Stomach (tissue), 9 donors: Measurements from ENCODE around the gene GOLGA6L2. TPM values are rescaled to one million over a fixed set of nuclear protein-coding genes. Genes with fewer than 3 reads are reported as not detected.
"Not testable (repeated sequence)": the region's sequence is repeated elsewhere in the genome, so short reads cannot be mapped to it uniquely, and the experiment has no call there.

ENCODE experiments used
- DNase-seq, 2 donors: peaks; one replicate each; pipeline versions ENCODE4 v3.0.0 to v3.0.0-alpha.2; 2013 to 2019
- H3K27ac ChIP-seq, 5 donors: fragments of 200-600 bp in 4 of 5; sonication (generic) in 4 of 5; one replicate each; pipeline ENCODE4 v1.5.1; 2013 to 2019; ENCODE audit warnings: mild to moderate bottlenecking in 1 of 5, moderate library complexity in 1 of 5
- H3K27me3 ChIP-seq, 3 donors: fragments of 200-600 bp; sonication (generic); one replicate each; pipeline ENCODE4 v1.5.1; 2017 to 2019; ENCODE audit warnings: mixed run types in 1 of 3
- H3K36me3 ChIP-seq, 4 donors: fragments of 200-600 bp; sonication (generic); 1 replicate in 3 of 4; 2 replicates in 1 of 4; pipeline ENCODE4 v1.5.1; 2016 to 2019
- H3K4me1 ChIP-seq, 4 donors: fragments of 200-600 bp; sonication (generic); one replicate each; pipeline ENCODE4 v1.5.1; 2016 to 2019
- H3K4me3 ChIP-seq, 4 donors: fragments of 200-600 bp; sonication (generic) in 3 of 4; one replicate each; pipeline ENCODE4 v1.5.1; 2016 to 2019; ENCODE audit warnings: mild to moderate bottlenecking in 1 of 4
- H3K9me3 ChIP-seq, 4 donors: fragments of 200-600 bp; sonication (generic); one replicate each; pipeline ENCODE4 v1.5.1; 2016 to 2019
- CTCF ChIP-seq, 7 experiments: fragments of 450-650 bp in 4 of 7; fragments of 200-600 bp in 3 of 7; sonication (generic) in 3 of 7; IDR thresholded peaks; one replicate each; pipeline ENCODE4 v1.5.1; 2016 to 2019; ENCODE audit warnings: antibody characterized with exemption in 7 of 7, control low read depth in 2 of 7, mild to moderate bottlenecking in 1 of 7
- EP300 ChIP-seq: sonication (generic); formaldehyde crosslinking; IDR thresholded peaks from one replicate; pipeline ENCODE4 v1.6.1; 2017; ENCODE audit warnings: antibody characterized with exemption
- POLR2A ChIP-seq, 4 donors: fragments of 450-650 bp; IDR thresholded peaks; one replicate each; pipeline ENCODE4 v1.6.1; 2016; ENCODE audit warnings: antibody characterized with exemption in 4 of 4, control low read depth in 2 of 4, mild to moderate bottlenecking in 1 of 4, moderate library complexity in 1 of 4
- POLR2AphosphoS5 ChIP-seq, 3 donors: sonication (generic); formaldehyde crosslinking; IDR thresholded peaks; one replicate each; pipeline ENCODE4 v1.6.1; 2016; ENCODE audit warnings: antibody characterized with exemption in 3 of 3
- WGBS, 5 donors: extraction: QIAGEN DNeasy Blood & Tissue Kit in 3 of 5; methylation state at CpG; one replicate each; pipeline versions ENCODE4 v1.1.5 to v1.1.7; 2013 to 2018; 5-methylcytosine and 5-hydroxymethylcytosine counted together
- intact Hi-C: fragments of 100-400 bp; cut with DNase I; formaldehyde crosslinking; loops from one replicate; pipeline ENCODE4 v1.15.1; 2023; ENCODE audit warnings: low total_unique reads
- polyA plus RNA-seq, 3 donors: library from polyadenylated mRNA; stranded (reverse); fragments of 200-250 nt; gene quantifications; one replicate each; pipeline ENCODE4 v1.2.3, GENCODE V29; 2013
- total RNA-seq, 5 donors: library from RNA; depleted of rRNA; stranded (reverse); fragments of >200 nt; gene quantifications; one replicate each; pipeline versions ENCODE4 v1.1.0 to v1.2.3, GENCODE V29; 2014 to 2016
- donor health status: healthy with polysubstance abuse.
- donor health status: Bipolar disorder and iron deficiency.
- donor health status: healthy.

The GOLGA6L2 gene
- total and polyA plus RNA-seq, 8 donors: not detected

- Histone ChIP-seq H3K9me3 (peaks cover 0 to 10% (median 0%) of the 10 kb centered on the region in 4 donors), H3K27me3 (peaks cover 0 to 18% (median 3%) of the 10 kb centered on the region in 3 donors)
- WGBS, 5 donors: 46 to 77% (median 70%) methylated on average over 4 of the region's 4 CpGs
These were observed 43.5 kb downstream of the GOLGA6L2 start for GRCh38 chr15:23403550-23403949.

GRCh38 chr15:23402544-23402943 lies 44.5 kb downstream of the GOLGA6L2 start:
- H3K27ac ChIP-seq: no peak overlapping the region
- WGBS, 5 donors: 61 to 77% (median 68%) methylated on average over 5 of the region's 5 CpGs
- H3K4me3 ChIP-seq: no peak overlapping the region
- H3K4me1 ChIP-seq: no peaks in the 10 kb centered on the region
- no peak for DNase-seq
- H3K27me3 ChIP-seq: peaks cover 0 to 21% (median 3%) of the 10 kb centered on the region in 3 donors
- intact Hi-C loops: no loop called here
- TF ChIP-seq POLR2A (IDR thresholded peaks at IDR 0.05): no peak
- no peak for TF ChIP-seq EP300
- TF ChIP-seq POLR2AphosphoS5 (IDR thresholded peaks at IDR 0.05): no peak
- TF ChIP-seq CTCF (IDR thresholded peaks at IDR 0.05): no peak
- no peaks in the 10 kb centered on the region for H3K36me3 ChIP-seq
- peaks cover 0 to 7% (median 0%) of the 10 kb centered on the region in 4 donors for H3K9me3 ChIP-seq

More at GRCh38 chr15:23403550-23403949, 43.5 kb downstream of the GOLGA6L2 start:
- no peak overlapping the region for H3K27ac ChIP-seq
- DNase-seq: no peak
- H3K4me1 ChIP-seq: no peaks in the 10 kb centered on the region
- no peak overlapping the region for H3K4me3 ChIP-seq
- TF ChIP-seq POLR2AphosphoS5 (IDR thresholded peaks at IDR 0.05) (no peak), EP300 (no peak), CTCF (IDR thresholded peaks at IDR 0.05) (no peak), POLR2A (IDR thresholded peaks at IDR 0.05) (no peak)
- no peaks in the 10 kb centered on the region for H3K36me3 ChIP-seq
- intact Hi-C loops: no loop called here

GRCh38 chr15:23402140-23402539 lies 44.9 kb downstream of the GOLGA6L2 start:
- Histone ChIP-seq H3K36me3 (no peaks in the 10 kb centered on the region), H3K4me1 (no peaks in the 10 kb centered on the region), H3K4me3 (no peak overlapping the region), H3K9me3 (peaks cover 0 to 5% (median 0%) of the 10 kb centered on the region in 4 donors), H3K27me3 (peaks cover 0 to 25% (median 3%) of the 10 kb centered on the region in 3 donors), H3K27ac (no peak overlapping the region)
- TF ChIP-seq POLR2AphosphoS5 (IDR thresholded peaks at IDR 0.05): no peak
- no peak for TF ChIP-seq CTCF (IDR thresholded peaks at IDR 0.05)
- TF ChIP-seq EP300: no peak
- TF ChIP-seq POLR2A (IDR thresholded peaks at IDR 0.05): no peak
- no peak for DNase-seq
- intact Hi-C loops: no loop called here
- WGBS, 5 donors: 59 to 71% (median 68%) methylated on average over 2 of the region's 2 CpGs

GRCh38 chr15:23401627-23402026 lies 45.4 kb downstream of the GOLGA6L2 start:
- H3K27me3 ChIP-seq: peaks cover 0 to 28% (median 3%) of the 10 kb centered on the region in 3 donors
- intact Hi-C loops: no loop called here
- H3K9me3 ChIP-seq: peaks cover 0 to under 1% (median 0%) of the 10 kb centered on the region in 4 donors
- no peak overlapping the region for H3K4me3 ChIP-seq
- no peak overlapping the region for H3K27ac ChIP-seq
- H3K36me3 ChIP-seq: no peaks in the 10 kb centered on the region
- TF ChIP-seq EP300: no peak
- no peak for TF ChIP-seq CTCF (IDR thresholded peaks at IDR 0.05)
- TF ChIP-seq POLR2A (IDR thresholded peaks at IDR 0.05): no peak
- no peak for TF ChIP-seq POLR2AphosphoS5 (IDR thresholded peaks at IDR 0.05)
- H3K4me1 ChIP-seq: no peaks in the 10 kb centered on the region
- no peak for DNase-seq
- 64 to 75% (median 67%) methylated on average over 8 of the region's 8 CpGs for WGBS, 5 donors

GRCh38 chr15:23399207-23399606 lies 47.8 kb downstream of the GOLGA6L2 start:
- H3K9me3 ChIP-seq, DNase-seq: not testable (repeated sequence)

GRCh38 chr15:23398357-23398756 lies 48.7 kb downstream of the GOLGA6L2 start:
- H3K36me3 ChIP-seq, DNase-seq, H3K4me3 ChIP-seq, H3K4me1 ChIP-seq, H3K27ac ChIP-seq, intact Hi-C loops, H3K9me3 ChIP-seq: not testable (repeated sequence)
- WGBS, 5 donors: 88 to 94% (median 93%) methylated on average over 4 of the region's 4 CpGs
- H3K27me3 ChIP-seq: peaks cover 0 to 28% (median 3%) of the 10 kb centered on the region in 3 donors

More at GRCh38 chr15:23399207-23399606, 47.8 kb downstream of the GOLGA6L2 start:
- H3K27me3 ChIP-seq: peaks cover 0 to 28% (median 3%) of the 10 kb centered on the region in 3 donors
- H3K4me1 ChIP-seq, intact Hi-C loops, H3K4me3 ChIP-seq, H3K27ac ChIP-seq, H3K36me3 ChIP-seq: not testable (repeated sequence)
- WGBS, 5 donors: 61 to 78% (median 67%) methylated on average over 4 to 5 of the region's 5 CpGs
